Activated CD4-positive, CD25-positive, alpha-beta regulatory T cell (primary cell): ENCODE results near the gene TNNT3.

Source experiments
- DNase-seq, 4 experiments: peaks; one replicate each; lab custom pipeline; 2025; lab: John Stamatoyannopoulos, UW

The TNNT3 gene

DNA sequence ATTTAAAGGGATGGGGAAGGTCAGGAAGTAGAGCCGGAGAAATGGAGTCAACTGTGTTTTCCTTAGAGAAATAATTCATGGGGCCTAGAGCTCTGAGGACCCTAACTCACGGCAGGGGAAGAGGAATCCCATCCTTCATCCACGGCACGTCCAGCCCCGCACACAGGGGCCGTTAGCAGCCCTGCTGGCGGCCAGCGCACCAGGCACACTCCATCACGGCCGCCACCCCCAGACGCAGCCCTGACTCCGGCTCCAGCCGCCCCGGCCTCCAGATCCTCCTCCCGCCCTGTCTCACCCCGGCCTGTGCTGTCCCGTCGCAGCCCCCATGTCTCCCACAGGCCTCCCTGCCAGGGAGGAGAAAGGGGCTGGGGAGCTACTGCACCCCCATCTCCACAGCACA, 38.9 kb downstream of the TNNT3 start:
- no peak for DNase-seq

DNA sequence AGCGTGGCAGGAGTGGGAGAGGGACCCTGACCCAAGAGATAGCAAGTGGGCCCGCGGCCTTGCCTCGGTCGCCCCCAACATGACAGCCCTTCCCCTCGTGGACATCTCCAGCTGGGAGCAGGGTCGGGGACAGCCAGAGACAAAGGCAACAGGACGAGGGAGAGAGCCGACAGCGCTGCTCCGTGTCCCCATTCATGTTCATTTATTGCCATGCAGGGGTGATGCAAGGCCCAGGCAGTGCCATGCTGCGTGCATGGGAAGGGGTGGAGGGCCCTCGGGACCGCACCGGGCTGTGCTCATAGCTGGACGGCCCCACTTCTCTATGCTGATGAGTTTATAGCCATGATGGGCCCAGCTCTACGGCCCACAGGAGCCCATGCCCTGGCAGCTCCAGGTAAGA, 40.3 kb downstream of the TNNT3 start:
- no peak for DNase-seq

DNA sequence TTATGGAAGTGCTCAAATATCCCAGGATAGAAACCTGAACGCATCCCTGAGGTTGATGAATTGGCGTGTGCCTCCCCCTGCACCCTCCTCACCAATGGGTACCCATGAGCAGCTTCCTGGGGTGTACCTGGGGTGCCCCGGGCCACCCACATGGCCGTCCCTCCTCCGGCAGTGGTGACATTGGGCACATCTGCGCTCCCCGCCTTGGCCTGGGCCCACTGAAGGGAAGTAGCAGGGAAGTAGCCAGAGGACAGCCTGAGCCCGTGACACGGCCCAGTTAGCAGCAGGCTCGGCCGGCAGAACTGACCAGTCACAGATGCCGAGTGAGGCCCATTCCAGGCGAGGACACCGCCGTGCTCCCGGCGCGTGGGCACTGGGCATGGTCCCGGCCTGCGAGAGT, 44.4 kb downstream of the TNNT3 start:
- DNase-seq: no peak

DNA sequence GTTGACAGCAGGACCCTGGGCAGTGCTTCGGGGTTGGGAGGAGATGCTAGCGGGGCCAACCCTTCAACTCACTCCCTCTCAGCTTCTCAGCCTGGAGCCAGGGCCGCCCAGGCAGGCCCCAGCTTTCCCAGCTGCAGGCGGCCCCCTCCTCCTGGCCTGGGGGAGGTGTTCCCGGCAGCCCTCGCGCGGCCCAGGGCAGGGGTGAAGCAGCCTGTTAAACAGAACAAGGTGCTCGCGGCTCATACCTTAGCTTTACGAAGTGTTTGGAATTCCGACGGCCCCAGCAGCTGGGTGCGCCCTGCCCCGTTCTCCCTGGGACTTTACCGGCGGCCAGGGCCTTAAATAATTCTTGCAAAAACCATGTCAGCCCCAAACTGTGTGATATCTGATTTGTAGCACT, 44.8 kb downstream of the TNNT3 start:
- DNase-seq: no peak

DNA sequence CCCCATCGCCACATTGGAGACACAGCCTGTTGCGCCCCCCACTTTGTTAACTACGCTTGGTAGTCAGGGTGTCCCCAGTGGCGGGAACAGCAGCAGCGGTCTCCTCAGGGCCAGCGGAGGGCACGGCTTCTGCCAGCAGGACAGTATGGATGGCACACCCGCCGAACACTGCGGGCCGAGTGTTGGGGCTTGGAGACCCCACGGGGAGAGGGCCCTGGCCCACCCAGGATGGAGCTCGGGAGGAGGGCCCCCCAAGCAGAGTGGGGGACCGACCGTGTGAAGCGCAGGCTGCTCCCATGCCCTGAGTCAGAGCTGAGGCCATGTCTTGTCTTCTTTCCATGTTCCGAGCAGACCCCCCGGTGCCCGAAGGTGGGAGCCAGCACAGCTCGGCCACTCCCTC, 45.5 kb downstream of the TNNT3 start:
- no peak for DNase-seq

DNA sequence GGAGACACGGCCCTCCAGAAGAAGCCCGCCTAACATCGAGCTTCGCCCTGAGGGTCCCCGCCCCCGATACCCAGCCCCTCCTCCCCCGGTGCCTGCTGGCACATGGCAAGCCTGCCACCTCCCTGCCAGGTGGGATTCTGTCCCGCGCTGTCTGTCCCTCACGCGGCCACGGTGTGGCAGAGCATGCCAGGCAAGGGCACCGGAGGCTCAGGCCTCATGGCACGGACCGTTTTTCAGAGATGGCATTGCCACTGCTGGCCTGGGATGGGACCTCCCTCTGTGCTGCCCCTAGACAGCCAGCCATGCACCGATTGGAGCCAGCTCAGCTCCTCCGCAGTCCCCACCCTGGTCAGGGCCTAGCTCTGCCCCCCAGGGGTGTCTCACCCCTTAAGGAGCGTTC, 47.0 kb downstream of the TNNT3 start:
- DNase-seq: no peak

DNA sequence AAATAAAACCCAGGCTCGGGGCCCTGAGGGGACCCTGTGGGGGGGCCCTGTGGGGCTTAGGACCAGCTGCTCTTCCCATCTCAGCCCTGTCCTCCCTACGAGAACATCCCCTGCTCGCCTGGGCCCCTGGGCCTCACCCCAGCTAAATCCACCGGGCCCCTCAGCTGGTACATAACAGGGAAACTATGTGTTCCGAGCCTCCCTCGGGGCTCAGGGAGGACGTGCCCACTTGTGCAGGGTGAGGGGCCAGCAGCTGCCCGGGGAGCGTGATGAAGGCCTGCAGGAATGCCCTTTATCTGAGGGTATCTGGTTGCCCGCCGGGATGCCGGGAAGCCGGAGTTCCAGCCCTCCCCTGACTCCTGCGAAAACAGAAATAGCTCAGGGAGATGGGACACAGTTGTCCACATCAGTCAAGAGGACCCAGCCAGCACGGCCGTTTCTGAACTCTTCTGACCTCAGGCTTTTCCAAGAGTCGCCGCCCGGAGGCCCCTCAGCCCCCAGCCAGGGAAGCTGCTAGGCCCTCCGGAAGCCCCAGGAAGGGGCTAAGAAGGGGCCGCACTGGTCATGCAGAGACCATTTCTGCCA, 48.2 kb downstream of the TNNT3 start:
- no peak for DNase-seq

DNA sequence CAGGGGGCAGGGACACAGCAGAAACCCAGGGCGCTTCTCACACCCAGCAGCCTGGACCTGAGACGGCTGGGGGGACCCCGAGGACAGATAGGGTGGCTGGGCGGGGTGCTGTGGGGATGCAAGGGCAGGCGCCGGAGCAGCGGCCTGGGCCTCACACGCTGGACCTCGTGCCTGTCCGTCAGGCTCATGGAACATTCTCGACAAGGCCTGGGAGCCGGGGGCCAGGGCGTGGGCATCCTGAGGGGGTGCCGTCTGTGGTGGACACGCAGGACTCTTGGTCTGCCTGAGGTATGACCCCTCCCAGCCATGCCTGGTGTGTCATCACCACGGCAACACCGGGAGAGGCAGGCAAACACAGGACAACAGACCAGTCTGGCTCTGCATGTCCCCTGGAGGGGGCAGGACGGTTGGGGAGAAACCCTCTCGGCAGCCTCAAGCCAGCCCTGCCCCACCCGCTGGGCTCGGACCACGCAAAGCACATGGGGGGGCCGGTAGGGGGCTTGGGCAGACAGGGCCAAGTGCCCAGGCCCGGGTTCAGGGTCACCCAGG, 49.0 kb downstream of the TNNT3 start:
- DNase-seq: no peak

DNA sequence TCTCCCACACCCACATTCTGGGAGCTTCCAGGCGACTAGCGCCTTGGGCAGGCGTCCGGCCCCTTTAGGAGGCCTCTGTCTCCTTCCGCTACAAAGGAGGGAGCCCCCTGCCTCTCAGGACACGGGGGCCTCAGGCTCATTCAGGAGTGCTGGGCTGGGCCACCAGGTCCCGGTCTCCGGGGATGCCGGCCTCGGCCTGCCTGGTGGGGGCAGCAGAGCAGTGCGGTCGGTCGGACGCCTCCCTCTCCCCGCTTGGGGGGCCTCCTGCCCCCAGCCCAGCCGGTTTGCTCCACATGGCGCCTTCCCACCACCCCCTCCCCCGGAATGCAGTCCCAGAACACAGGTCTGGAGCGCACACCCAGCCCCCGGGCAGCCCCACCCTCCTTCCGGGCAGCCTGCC, 49.5 kb downstream of the TNNT3 start:
- DNase-seq: no peak

DNA sequence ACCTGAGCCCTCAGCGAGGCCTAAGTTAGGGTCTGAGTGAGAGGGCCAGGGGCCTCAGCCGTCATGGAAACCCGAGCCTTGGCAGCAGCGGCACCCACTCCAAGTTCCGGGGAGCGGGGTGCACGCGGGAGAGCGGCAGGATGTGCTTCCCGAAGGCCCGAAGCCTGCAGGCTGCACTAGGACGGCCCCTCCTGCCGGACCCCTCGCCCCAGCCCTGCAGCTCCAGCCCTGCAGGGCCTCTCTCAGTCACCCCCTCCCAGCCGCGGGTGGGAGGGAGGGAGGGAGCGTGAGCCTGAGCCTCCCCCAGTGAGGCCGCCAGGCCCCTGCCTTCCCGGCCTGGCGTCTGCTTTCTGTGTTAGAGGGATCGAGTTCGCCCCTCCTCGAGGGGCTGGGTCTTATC, 50.3 kb downstream of the TNNT3 start:
- no peak for DNase-seq

DNA sequence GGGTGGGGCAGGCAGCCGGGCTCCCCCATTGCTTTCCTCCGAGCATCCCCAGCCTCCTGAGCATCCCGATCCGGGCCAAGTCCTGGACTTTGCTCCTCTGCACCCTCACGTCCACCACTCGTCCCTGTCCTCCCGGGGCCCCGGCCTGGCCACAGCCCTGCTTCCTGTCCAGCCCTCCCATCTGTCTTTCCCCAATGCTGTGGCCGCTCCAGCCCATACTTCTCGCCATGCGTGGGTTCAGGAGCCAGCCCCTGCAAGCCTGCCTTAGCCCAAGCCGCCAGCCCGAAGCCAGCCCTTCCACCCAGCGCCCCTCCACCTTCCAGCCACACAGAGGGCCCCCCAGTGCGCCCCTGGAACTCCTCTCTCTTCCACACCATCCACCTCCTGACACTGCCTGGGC, 51.5 kb downstream of the TNNT3 start:
- DNase-seq: no peak

DNA sequence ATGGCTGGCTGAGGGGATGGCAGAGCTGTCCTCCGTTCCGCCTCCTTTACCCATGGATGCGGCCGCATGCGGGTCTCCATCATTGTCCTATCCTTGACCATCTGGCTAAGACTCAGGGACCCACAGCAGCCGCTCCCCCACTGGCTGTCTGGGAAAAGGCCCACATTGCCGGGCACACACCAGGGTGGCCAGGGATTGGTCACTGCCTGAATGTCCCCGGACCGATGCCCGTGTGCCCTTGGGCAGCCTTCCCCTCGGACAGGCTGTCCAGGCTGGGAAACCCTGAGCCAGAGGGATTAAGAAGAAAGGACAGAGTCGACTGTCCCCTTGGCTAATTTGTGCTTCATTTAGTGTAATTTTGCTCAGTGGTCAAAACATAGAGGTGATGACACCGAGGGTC, 55.7 kb downstream of the TNNT3 start:
- DNase-seq: no peak

DNA sequence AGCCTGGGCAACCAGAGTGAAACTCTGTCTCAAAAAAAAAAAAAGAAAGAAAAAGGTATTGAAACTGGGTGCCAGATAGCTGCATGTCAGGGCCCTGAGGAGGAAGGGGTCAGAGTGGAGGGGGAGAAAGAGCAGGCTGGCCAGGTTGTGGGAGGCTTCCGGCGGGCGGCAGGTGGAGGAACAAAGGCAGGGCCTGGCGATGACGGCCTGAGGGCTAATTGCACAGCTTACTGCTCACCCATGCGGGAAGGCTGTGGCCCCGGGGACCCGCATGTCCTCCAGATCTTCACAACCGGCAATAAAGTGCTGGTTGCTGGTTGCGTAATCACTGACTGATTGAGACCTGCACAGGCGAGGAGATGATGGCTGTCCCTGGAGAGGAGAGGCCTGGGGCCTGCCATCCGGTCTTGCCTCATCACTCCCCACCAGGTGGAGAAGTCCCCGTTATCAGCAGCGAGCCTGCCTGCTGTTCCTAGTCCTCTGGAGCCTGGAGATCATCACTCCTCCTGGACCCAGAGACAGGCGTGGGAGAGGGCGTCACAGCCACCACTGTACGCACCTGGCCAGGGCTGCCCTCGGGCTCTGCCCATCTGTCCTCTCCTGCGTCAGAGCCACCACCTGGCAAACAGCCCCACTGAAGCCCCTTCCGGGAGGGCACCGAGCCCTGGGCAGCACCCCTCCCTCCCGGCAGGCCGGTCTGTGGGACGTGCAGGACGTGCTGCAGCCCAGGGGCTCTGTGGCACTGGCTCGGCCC, 59.4 kb downstream of the TNNT3 start:
- DNase-seq: no peak

DNA sequence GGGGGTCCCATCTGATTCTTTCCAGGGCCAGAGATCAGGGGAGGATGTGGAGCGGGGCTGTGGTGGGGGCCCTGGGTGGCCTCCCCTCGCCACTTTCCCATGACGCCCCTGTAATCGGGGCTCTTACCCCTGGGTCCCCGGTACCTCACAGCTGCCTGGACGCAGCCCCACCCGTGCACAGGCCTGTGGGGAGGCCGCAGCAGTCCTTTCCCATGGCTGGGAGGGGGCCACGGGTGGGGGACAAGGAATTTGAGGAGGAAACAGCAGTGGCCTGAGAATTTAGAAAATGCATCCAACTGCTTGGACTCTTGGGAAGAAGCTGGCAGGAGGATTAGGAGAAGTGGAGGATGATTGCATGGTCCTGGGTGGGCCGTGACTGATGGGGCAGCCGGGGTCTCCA, 60.1 kb downstream of the TNNT3 start:
- no peak for DNase-seq

DNA sequence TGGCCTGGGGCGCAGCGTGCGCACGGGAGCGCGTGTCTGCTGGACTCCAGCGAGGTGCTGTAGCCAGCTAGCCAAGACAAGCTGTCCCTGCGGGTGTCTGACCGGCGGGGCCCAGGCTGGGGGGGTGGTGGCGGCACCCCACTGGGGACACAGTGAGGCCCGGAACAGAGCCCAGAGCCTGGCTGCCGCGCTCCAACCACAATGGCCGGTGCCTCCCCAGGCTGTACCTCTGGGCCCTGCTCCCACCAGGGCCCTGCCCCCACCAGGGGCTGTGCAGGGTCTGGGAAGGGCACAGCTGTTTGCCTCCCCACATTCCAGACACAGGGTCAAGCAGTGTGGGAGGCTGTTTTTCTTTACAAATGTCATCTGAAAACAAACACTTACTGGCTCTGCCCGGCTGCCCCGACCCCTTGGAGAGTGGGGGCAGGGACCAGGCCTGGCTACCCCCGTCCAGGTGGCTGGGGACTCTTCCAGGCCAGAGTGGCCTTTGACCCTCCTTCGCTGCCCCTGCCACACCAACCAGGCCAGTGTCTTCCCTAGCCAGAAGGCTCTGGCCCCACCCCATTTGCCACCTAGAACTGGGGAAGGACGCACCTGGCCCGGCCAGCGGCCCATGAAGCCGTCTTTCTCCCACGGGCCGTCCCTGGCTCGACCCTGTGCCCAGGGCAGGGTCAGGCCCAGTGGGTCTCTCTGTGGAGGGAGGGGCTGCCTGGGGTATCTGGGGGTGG, 63.5 kb downstream of the TNNT3 start:
- no peak for DNase-seq

DNA sequence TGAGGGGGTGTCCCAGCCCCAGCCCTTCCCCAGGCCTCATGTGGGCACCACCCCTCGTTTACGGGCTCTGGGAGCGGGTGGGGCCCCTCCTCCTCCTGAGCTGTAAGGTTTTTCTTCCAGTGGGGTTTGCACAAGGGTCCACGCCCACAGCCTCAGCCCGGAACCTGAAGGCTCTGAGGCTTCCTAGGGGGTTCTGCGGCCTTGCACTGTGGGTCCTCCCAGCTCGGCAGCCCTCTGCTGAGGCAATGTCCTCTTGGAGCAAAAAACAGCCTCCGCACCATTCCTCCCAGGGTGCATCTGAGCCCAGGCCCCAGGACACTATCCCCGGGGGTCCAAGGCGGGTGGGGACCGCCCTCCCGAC, 64.1 kb downstream of the TNNT3 start:
- DNase-seq: no peak

DNA sequence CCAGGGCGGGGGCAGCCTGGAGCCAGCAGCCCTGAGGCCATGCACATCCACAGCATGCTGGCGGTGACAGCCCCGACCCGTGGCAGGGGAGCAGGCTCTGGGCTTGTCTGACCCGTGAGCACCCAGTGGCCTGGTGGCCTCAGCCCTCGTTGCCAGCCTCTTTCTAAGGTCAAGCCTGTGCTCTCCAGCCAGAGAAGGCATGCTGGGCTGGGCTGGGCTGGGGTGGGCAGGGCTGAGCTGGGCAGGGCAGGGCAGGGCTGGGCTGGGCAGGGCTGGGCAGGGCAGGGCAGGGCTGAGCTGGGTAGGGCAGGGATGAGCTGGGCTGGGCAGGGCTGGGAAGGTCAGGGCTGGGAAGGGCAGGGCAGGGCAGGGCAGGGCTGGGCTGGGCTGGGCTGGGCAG, 67.5 kb downstream of the TNNT3 start:
- no peak for DNase-seq

DNA sequence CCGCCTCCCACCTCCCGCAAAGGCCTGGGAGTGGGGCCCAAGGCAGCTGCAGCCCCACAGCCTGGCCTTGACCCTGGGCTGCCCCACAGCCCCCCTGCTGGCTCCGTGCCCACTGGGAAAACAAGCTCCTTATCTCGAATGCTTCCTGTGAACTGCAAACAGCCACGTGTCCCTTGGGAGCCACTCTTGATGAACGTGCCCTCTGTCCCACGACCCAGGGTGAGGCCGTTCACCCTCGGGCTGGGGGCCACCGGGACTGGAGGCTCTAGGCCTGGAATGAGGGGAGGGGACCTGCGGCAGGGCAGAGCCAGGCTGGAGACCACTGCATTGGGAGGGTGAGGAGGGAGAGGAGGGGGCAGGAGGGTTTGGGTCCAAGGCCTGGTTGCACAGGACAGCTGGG, 68.7 kb downstream of the TNNT3 start:
- DNase-seq: no peak
